NCI-H1092 treated with DMSO at 0.1 percent for 48 hours (cell line): ENCODE measurements around the gene DIS3L2.
A peak's percentile ranks its signal among the peaks of the same experiment; 100 is the strongest.
"Not testable (repeated sequence)": the region's sequence is repeated elsewhere in the genome, so short reads cannot be mapped to it uniquely, and the experiment has no call there.

ENCODE experiments used
- DNase-seq: peaks from one replicate; lab custom pipeline; 2025; lab: John Stamatoyannopoulos, UW

The DIS3L2 gene

DNA sequence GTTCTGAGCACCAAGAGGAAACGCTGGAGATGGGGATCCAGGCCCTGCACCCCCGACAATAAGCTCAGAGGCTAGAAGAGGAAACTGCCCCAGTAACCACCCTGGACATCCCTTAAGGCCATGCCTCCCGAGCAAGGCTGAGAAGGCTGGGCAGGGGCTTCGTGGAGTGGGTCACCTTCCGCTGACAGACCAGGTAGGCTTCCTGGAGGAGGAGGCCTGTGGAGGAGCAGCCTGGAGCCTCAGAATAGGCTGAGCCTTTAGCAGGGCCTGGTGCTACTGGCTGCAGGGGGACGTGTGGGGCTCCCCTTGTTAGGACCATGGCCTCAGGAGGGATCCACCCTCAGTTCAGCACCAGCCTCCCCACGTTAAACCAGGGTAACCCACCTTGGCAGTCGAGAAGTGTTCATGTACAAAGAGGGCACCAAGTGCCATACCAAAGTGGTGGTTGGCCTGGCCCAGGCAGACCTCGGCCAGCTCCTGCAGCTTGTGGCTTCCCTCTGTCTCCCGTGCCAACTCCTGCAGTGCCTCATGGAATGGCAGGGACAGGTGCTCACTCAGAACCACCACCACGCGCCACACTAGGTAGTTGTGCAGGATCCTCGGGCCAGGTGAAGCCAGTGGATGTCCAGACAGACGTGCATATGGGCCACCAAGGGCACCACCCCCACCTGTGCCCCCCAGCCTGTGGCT lies 388.6 kb downstream of the DIS3L2 start:
- no peak for DNase-seq

- no peak for DNase-seq
Observed at GRCh38 chr2:232350804-232351685, 389.5 kb downstream of the DIS3L2 start.

DNA sequence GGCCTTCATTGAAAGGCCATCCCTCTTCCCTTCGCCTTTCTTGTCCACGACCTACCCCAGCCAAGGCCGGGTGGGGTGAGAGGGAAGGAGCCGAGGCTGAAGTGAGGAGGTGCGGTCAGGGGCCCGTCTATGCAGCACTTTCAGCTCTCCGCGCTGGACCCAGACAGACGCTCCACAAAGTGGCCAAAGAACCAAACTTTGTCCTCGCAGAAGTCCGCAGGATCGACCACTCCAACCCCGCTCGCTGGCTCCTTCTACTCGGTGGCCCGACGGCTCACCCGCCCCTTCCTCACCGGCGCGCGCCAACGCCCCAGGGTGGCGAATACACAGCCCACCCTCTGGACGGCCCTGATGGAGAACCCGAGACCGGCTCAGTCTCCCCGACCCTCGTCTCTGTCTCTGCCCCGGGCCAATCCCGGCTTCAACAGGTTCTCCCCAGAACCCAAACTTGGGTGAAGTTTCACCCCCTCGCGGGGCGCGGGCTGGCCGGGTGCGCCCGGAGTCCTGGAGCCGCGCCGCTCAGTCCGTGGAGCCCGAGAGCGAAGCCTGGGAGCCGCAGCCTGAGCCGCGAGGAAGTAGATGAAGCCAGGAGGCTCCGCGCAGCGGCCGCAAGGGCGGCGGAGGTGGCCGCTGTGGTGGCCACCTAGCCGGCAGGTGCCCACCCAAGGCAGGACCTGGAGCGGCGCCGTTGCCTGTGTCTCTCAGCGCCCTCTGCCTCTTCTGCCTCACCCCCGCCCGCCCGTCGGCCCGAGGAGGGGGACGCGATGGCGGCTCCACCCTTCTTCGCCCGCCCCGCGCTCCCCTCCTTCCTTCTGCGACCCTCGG lies 390.4 kb downstream of the DIS3L2 start:
- DNase-seq: no peak

DNA sequence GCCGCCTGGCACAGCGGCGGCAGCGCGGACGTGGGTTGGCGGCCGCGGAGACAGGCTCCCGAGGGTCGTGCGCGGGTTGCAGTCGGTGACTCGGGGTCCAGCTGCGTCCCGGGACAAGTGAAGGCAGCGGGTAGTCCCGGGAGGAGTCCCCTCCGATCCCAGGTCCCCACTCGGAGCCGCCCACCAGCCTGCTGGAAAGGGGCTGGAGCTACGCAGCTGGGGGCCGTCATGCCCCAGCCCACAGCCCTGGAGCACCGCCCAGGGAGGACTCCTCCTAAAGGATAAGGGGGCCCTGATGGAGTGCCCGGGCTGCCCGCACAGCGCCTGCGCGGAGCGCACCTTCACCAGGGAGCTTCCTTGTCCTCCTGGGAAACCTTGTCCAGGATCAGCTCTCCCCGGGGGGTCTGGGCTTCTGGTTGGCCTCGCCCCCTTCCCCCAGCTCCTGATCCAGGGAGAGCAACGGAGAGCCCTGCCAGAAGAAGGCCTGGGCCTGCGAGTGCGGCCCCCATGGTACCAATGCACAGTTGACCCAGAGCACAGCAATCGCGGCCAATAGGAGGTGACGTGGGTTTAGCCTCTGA lies 391.1 kb downstream of the DIS3L2 start:
- no peak for DNase-seq

DNA sequence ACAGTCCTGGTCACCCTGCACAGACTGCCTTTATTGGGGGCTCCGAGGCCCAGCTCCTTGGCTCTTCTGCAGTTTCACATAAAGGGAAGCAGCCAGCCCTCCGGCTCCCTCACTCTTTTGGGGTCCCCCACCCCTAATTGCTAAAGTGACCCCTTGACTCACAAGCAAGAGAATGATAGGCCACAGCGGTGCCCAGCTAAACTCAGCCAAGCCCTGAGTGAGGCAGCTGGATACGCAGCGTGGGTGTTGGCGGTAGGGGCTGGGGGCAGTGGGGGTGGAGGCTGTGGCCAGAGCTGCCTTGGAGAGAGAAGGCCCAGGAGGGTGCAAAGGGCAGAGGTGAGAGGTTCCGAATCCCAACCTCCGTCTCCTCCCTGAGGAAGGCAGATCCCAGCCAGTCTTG lies 391.6 kb downstream of the DIS3L2 start:
- DNase-seq: no peak

- DNase-seq: no peak
Observed at GRCh38 chr2:232353660-232354059, 392.1 kb downstream of the DIS3L2 start.

- DNase-seq: no peak
Observed at GRCh38 chr2:232354069-232354468, 392.6 kb downstream of the DIS3L2 start.

DNA sequence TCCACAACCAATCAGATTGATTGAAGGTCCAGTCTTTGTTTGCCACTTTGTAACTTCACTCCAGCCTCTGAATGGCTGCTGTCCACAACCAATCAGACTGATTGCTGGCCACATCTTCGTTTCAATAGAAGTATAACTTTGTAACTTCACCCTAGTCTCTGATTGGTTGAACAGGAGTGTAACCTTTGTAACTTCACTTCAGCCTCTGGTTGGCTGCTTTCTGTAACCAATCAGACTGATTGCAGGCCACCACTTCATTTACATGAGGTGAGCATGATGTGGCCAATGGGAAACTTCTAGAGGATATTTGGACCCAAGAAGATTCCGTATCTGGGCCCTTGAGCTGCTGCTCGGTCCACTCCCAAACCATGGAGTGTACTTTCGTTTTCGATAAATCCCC lies 400.1 kb downstream of the DIS3L2 start:
- no peak for DNase-seq

DNA sequence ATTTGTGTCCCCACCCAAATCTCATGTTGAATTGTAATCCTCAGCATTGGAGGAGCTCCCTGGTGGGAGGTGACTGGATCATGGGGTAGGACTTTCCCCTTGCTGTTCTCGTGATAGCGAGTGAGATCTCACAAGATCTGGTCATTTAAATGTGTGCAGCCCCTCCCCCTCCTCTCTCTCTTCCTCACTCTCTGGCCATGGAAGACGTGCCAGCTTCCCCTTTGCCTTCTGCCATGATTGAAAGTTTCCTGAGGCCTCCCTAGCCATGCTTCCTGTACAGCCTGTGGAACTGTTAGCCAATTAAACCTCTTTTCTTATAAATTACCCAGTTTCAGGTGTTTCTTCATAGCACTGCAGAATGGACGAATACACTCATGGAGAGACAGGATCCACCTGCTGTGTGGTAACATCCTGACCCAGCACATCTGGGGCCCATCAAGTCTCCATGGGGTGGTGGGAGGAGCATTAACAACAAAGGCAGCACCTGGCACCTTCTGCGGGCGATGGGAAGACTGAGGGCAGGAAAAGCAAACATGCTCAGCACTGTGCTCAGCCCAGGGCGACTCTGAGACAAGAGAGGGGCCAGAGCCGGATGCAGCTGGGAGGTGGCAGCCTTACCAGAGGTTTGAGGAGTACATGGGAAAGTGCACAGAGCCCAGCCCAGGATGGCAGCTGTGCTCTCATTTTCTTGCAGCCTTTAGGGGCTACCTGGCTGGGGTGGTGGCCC lies 400.8 kb downstream of the DIS3L2 start:
- DNase-seq: no peak

DNA sequence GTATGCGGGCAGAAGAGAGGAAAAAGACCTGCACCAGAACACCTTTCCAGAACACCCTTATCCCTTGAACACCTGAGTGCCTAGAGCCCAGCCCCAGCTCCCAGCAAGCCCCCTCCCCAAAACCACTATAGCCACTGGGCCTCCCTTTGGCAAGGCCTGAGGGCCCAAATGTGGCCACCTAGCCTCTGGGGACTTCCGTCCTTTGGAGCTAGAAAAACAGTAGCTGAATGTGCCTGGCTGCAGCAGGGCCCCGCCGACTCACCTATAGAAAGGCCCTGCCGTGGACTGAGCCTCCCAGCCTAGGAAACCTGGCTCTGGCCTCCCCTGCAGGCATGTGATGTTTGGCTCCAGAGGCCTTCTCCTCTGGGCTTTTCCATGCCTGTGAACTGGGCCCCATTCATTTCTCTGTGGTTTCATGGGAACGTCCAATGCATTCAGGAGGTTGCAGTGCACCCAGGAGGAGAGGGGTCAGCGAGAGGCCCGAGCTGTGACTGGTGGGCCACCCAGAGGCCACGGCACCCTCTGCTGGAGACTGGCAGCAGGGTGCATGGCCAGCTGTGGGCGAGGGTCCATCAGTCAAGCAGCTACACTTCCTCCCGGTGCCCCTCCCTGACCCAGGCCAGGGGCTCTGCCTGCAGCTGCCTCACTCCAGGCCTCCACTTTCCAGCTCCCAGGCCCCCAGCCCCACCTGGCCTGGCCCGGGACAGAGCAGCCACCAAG lies 401.7 kb downstream of the DIS3L2 start:
- not testable (repeated sequence) for DNase-seq

GRCh38 chr2:232363784-232364615 lies 402.5 kb downstream of the DIS3L2 start:
- DNase-seq: no peak

DNA sequence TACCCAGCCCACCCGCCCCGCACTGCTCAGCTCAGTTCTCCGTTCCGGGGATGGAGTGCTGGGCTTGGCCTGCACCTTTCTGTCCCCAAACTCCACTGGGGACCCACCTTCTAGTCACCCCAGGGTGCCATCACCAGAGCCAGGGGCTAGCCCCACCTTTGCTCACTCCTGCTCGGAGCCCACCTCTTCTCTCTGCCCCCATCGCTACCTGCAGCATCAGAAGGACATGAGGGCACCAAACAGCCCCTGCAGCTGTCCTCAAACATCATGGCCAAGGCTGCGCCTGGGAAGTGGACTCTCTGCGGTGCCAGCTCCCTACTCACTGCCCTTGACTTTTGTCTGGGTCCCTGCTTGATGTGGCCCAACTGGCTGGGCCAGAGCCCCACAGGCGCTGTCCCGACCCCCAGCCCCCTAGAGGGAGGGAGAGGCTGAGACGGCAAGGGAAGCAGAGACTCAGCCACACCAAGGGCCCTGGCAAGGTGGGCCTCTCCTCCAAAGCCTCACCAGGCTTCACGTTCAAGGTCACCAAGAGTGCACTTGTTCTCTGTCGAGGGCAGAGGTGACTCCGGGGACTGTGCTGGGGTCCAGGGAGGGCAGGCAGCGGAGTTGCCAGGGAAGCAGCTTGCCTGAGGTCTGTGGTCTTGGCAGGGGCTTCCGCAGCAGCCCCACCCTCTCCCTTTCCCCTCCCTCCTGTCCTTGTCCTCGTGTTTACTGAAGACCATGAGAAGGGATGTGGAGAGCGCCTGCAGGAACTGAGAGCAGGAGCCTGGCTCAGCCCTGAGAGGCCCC lies 403.5 kb downstream of the DIS3L2 start:
- not testable (repeated sequence) for DNase-seq

- DNase-seq: peak; percentile 13
Observed at GRCh38 chr2:232365621-232366321, 404.3 kb downstream of the DIS3L2 start.

GRCh38 chr2:232366461-232366860 lies 404.9 kb downstream of the DIS3L2 start:
- not testable (repeated sequence) for DNase-seq

- DNase-seq: no peak
Observed at GRCh38 chr2:232367016-232367415, 405.5 kb downstream of the DIS3L2 start.

- DNase-seq: no peak
Observed at GRCh38 chr2:232367591-232368233, 406.2 kb downstream of the DIS3L2 start.

GRCh38 chr2:232368311-232368731 lies 406.8 kb downstream of the DIS3L2 start:
- DNase-seq: no peak
